Measurements from ENCODE around the gene CCDC159.

The CCDC159 gene

GRCh38 chr19:11321191-11322126, 24.9 kb upstream of the CCDC159 start:
- TF ChIP-seq CTCF (IDR thresholded peaks at IDR 0.05; ENCODE audit: low read depth, low read length, missing control alignments): no peak
- no peak overlapping the region for H3K4me3 ChIP-seq (replicated peaks; ENCODE audit: low read depth, low read length)
- no peak for DNase-seq (ENCODE audit: extremely low read depth, low read depth)

GRCh38 chr19:11322269-11323024, 23.9 kb upstream of the CCDC159 start:
- no peak for DNase-seq (ENCODE audit: extremely low read depth, low read depth)
- H3K4me3 ChIP-seq (replicated peaks; ENCODE audit: low read depth, low read length): no peak overlapping the region
- no peak for TF ChIP-seq CTCF (IDR thresholded peaks at IDR 0.05; ENCODE audit: low read depth, low read length, missing control alignments)

GRCh38 chr19:11323601-11324078, 22.7 kb upstream of the CCDC159 start:
- no peak for DNase-seq (ENCODE audit: extremely low read depth, low read depth)
- H3K4me3 ChIP-seq (replicated peaks; ENCODE audit: low read depth, low read length): peak overlapping the region; percentile 18
- TF ChIP-seq CTCF (IDR thresholded peaks at IDR 0.05; ENCODE audit: low read depth, low read length, missing control alignments): no peak

- peak overlapping the region; percentile 18 for H3K4me3 ChIP-seq (replicated peaks; ENCODE audit: low read depth, low read length)
- TF ChIP-seq CTCF (IDR thresholded peaks at IDR 0.05; ENCODE audit: low read depth, low read length, missing control alignments): no peak
- peak; percentile 79 for DNase-seq (ENCODE audit: extremely low read depth, low read depth)
Measured at GRCh38 chr19:11324079-11324661, 22.1 kb upstream of the CCDC159 start.

- no peak overlapping the region for H3K4me3 ChIP-seq (replicated peaks; ENCODE audit: low read depth, low read length)
Measured at GRCh38 chr19:11324748-11325389, 21.4 kb upstream of the CCDC159 start.

More at GRCh38 chr19:11324748-11325389, 21.4 kb upstream of the CCDC159 start:
- no peak for DNase-seq (ENCODE audit: extremely low read depth, low read depth)
- TF ChIP-seq CTCF (IDR thresholded peaks at IDR 0.05; ENCODE audit: low read depth, low read length, missing control alignments): no peak
